Activated CD4-positive, alpha-beta T cell treated with anti-CD3 and anti-CD28 coated beads for 24 hours (primary cell): Measurements from ENCODE around the gene LUM.

Experiments used
- DNase-seq, 2 donors: peaks; one replicate each; pipeline ENCODE4 v3.0.0-alpha.2; 2020; ENCODE audit warnings: low read depth in 2 of 2

The LUM gene

DNA sequence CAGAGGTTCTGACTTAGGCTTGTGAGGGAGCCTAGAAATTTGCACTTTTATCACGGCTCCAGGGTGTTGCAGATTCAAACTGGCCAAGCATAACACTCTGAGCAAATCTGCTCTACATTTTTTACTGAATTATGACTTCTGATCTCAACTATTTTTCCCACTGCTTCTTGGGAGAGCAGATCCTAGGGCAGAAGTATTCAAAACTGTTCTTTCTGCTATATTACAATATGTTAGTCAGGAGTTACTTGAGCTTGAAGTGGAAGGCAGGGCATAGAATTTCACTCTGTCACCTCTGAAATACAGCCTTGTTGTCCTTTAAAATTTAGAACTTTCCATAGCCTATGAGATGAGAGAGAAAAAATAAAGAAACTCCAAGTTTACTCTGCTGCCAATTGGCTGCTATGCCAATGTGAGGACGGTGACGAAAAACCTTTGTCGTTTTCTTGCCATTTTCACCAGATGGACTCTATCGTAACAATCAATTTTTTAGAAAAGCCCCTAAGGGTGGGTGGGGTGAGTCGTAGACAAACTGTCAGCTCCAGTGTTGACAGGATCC, 37.1 kb downstream of the LUM start:
- no peak for DNase-seq

DNA sequence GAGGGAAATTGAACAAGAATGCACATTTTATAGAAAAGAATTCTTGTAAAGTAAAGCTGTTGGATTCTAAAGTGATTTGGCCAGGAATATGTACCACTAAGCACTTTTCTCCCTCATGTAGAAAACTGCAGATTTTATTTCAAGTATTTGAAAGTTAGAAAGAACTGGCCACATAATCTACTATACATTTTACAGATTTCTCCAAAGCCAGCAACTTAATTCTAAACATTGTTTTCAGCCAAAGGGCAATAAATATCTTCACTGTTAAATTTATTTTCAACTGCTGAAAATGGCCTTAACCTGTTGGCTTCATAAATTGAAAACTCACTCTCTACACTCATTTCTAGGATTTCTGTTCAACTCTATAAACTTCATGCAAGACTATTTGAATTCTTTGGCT, 37.9 kb downstream of the LUM start:
- no peak for DNase-seq

DNA sequence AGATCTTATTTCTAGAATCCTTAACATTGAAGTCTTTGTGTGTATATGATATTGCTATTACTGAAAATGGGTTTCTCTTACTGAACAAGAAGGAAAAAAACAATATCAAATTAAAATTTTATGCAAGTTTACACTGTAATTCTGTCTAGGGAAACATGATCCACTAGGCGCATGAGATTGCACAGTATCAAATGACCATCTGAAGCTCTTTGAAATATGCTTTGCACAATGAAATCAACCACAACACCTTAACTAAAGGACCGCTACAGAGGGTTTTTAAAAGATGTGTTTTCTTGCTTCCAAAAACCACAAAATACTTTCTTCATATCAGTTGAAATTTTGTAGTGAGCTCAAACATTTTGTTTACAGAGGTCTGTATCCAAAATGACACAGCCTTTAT, 38.4 kb downstream of the LUM start:
- DNase-seq, result no peak

DNA sequence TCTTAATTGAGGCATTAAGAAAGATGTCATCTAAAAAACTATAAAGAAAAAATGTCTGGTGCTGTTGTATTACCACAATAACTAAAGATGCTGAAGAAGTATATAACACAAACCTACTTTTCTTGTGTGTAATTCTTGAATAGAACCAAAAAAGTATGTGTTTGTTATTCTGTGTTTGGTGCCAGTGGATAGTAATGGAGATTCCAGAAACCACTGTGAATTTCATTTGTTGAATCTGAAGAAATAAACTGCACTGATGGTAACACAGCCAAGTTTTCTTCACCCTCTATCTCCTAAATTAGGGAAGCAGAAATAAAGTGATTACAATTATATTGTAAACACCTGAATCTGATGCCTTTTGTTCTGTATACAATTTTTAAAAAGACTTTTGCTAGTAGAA, 40.4 kb downstream of the LUM start:
- DNase-seq, result no peak

DNA sequence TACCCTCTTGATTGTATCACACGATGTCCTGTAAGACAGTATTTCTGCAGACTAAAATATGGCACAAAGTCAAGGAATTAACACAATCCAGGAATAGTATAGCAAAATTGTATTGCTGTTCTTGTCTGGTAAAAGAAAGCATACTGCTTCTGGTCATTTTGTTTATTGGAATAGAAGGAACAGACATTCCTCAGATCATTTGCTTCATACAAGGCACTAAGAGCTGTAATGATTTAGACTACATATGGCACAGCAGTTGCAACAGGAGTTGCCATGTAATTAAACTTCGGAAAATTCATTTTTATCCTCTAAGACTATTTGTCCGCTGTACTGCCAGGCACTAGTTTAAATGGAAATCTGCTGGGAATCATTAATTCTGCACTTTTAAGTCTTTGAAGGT, 45.9 kb downstream of the LUM start:
- DNase-seq, result no peak

DNA sequence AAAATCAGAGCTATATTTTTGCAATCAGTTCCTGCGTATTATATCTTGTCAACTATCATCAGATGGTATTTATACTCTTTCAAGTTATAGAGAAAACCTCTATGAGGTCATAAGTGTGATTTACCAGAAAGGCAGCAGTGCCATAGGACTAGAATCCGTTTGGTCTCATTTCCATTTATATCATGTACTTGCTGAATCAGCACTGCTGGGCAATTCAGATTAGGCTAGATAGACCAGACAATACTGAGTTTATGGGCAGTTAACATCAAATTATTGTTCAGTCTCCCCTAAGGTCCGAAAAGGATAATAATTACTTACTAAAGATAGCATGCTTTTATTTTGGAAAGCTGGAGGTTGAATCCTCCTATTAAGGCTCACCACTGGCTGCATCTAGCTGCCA, 46.7 kb downstream of the LUM start:
- DNase-seq, result no peak

DNA sequence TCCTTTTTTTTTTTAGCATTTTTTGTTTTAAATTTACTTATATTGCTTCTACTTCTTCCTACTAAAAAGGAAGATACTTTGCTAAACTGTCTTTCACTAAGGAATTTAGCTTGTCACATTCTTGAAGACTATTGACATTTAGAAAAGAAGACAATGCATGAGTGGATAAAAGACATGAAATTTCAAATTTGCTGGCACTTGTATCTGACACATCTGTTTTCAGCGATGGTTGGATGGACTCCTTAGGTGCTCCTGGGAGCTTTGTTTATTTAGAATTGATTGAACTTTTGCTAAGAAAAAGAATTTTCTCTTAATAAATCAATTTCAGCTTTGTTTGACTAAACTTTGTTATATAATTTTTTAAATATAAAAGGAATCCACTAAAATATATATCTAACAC, 50.2 kb downstream of the LUM start:
- DNase-seq, result no peak

DNA sequence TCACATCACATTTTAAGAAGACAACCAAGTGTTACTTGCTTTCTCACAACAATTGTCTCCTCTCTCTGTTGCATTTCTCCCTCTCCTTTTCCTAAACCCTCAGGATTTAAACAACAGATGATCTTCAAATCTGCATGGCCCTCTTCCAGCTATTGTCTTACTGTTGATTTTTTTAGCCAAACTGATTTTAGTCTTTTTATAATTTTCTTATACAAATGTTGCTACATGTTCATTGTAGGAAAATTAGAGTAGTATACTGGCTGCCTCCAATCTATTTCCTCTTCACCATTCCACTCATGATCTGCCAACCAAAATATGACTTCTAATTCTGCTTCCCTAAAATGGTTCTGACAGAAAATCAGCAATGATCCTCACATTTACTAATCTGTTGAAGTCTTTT, 52.1 kb downstream of the LUM start:
- DNase-seq, result no peak

DNA sequence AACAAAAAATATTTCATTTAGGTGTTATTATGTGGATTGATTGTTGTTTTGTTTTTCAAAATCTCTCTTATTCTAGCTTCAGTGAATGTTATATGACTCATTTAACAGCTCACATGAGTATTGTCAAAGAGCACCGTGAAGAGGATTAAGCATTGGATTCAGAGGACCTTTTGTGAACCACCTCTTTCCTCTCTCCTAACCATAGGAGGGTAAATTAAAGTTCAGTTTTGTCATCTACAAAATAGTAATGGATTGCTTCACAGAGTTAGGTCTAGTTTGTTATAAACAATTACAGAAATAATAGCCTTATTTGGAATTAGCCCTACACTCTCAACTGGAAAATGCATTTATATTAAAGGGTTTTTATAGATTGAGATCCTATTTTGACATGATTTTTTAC, 52.5 kb downstream of the LUM start:
- no peak for DNase-seq

DNA sequence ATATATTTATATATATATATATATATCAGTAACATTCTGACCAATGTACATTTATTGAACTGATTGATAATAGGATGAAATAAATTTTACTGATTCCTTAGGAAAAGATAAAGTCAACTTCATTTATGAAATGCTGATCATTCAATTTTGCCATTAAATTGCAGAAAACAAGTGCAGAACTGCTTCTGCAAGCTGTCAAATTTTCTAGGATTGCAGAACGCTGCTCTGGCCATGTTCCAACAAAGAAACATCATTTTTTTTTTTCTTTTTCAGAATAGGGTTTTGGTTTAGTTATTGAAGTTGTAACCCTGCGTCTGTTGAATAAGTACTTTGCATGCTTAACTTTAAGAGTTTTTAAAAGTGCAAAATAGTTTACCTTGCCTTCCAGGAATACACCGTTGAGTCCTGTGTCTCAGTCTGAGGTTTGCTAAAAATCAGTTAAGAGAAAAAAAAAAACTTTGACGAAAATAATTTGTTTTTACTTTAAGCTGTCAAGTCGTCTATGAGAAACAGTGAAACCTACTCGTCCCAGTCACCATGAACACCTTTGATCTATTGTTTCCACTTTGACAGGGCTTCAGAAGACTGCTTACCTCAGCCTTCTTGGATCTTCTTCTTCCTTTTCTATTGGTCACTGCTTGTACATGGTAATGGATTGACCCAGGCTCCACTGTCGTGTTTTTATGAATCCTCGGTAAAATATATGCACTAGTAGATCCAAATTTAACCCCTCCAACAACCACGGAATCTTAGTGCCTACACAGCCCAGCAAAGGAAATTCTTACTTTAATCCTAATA, 53.7 kb downstream of the LUM start, which contains the start of gene KERA:
TSS of gene KERA (minus strand) at position 657 of the 798 bp plus-strand sequence. CDS start 1,743 bp downstream, outside the sequence.
- DNase-seq, result no peak

DNA sequence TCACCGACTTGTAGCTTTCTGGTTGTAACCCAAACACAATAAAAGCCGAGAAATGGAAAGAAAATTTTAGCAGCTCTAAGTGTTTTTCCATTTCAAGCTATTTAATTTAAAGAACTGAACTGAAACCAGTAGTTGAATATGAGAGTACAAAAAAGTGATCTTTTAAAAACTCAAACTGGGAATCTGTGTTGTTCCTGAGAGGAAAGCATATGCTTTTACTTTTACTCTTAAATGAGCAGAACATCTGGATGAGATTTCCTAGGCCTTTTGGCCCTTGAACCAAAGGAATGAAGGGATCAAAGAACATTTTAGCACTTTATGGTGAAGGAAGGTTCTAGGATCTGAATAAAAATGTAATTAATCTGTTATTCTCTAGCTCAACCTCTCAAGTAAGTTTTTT, 54.8 kb downstream of the LUM start:
- DNase-seq, result no peak

DNA sequence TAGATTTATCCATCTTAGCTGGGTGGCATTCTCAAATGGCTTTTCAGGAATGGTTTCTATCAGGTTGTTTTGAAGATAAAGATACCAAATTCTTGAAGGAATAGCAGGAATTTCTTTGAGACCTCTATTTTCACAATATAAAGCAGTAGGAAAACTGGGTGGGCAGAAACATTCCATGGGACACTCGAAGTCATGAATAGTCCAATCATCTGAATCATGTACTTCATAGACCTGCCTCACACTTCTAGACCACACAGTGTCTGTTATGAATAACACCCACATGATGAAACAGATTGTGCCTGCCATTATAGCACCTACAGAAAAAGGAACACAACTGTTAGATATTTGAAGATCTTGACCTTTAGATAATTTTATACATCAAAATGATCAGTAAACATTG, 55.3 kb downstream of the LUM start:
- DNase-seq, result no peak

DNA sequence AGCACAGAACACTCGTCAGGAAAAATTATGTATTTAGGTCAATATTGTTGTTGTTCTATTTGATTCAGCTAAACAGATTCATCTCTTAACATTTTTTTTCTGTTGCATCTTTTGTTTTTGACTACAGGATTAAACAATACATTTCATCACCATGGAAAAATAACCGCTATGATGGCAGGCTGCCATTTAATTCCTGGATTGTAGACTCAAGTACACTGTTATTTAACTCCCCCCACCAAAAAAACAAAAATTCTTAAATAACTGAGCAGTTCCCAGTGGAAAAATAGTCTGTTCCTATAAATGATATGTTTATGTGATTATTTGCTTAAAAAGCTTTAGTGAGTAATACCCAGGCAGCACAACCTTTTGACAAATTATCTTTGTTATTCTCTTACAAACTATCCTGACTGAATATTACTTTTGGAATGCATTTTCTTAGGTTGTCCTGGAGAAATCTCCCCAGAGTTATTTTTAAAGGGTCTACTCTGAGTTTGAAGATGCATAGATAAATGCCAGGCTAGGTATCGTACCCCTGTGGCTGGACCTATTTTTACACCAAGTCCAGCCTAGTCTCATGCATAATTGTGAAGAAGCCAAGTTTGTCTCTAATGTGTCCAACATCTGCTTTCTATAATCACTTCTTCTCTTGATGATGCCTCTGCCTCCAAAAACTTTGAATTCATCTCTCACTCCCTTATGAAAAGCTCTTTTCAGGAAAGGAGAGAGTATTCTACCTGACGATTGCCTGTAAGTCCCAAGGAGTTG, 57.2 kb downstream of the LUM start:
- no peak for DNase-seq
